ENCODE results near the gene RNF112.

DNA sequence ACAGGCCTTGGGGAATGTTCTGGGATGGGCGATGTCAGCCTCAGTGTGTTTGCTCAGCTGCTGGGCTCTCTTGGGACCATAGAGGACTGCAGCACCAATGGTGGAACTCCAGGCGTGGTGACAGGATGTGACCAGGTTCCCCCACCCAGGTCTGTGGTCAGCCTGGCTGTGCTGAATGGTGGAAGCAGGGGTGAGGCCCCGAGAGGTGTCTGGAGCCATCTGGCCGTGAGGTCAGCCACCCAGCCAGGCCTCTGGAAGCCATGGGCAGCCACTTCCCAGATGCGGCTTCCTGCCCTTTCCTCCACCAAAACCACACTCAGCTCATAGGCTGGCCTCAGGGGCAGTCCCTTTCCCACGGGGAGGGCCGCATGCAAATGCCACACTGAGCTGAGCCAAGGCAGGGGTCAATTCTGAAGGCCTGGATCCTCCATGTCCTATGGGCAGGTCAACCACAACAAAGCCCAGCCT lies 40.5 kb upstream of the RNF112 start:
- no peak for TF ChIP-seq SUZ12 (IDR thresholded peaks at IDR 0.05; ENCODE audit: low read length)
- TF ChIP-seq EZH2 (IDR thresholded peaks at IDR 0.05; ENCODE audit: low read depth, low read length, severe bottlenecking) = no peak
- TF ChIP-seq TCF12 (IDR thresholded peaks at IDR 0.05; ENCODE audit: low read depth, low read length) = no peak
- TF ChIP-seq, protein P1, sequence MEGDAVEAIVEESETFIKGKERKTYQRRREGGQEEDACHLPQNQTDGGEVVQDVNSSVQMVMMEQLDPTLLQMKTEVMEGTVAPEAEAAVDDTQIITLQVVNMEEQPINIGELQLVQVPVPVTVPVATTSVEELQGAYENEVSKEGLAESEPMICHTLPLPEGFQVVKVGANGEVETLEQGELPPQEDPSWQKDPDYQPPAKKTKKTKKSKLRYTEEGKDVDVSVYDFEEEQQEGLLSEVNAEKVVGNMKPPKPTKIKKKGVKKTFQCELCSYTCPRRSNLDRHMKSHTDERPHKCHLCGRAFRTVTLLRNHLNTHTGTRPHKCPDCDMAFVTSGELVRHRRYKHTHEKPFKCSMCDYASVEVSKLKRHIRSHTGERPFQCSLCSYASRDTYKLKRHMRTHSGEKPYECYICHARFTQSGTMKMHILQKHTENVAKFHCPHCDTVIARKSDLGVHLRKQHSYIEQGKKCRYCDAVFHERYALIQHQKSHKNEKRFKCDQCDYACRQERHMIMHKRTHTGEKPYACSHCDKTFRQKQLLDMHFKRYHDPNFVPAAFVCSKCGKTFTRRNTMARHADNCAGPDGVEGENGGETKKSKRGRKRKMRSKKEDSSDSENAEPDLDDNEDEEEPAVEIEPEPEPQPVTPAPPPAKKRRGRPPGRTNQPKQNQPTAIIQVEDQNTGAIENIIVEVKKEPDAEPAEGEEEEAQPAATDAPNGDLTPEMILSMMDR (IDR thresholded peaks at IDR 0.05; ENCODE audit: control extremely low read depth in 1 of 3, insufficient read depth in 1 of 3, low read depth in 1 of 3, low read length in 3 of 3) = no peak
- no peak for TF ChIP-seq EP300 (IDR thresholded peaks at IDR 0.05; ENCODE audit: borderline replicate concordance in 1 of 2, low read depth in 2 of 2, low read length in 2 of 2)
- no peak for TF ChIP-seq YY1 (IDR thresholded peaks at IDR 0.05; ENCODE audit: low read depth, low read length)
- TF ChIP-seq GABPA (IDR thresholded peaks at IDR 0.05; ENCODE audit: borderline replicate concordance, insufficient read depth, low read length) = no peak
- TF ChIP-seq, protein P2, sequence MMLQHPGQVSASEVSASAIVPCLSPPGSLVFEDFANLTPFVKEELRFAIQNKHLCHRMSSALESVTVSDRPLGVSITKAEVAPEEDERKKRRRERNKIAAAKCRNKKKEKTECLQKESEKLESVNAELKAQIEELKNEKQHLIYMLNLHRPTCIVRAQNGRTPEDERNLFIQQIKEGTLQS (IDR thresholded peaks at IDR 0.05; ENCODE audit: insufficient read depth, low read depth, low read length) = no peak
- no peak for TF ChIP-seq SP1 (IDR thresholded peaks at IDR 0.05; ENCODE audit: low read depth, low read length)

Data from H1 (cell line).